SU-DHL-6 (cell line): ENCODE results near the gene GNAQ.

Experiments
- EZH2phosphoT487 ChIP-seq: fragments of 200-600 bp; sonication (generic), shearing (Covaris generic); conservative IDR thresholded peaks from 2 replicates; pipeline ENCODE4 v1.6.1; 2018; ENCODE audit warnings: mild to moderate bottlenecking, antibody characterized with exemption, low read length, moderate library complexity, mixed read lengths
- TF ChIP-seq, protein P1 (sequence below): fragments of 200-600 bp; sonication (generic); IDR thresholded peaks from one replicate; pipeline ENCODE4 v1.5.1; 2017; ENCODE audit warnings: antibody characterized with exemption, mild to moderate bottlenecking, low read length, moderate library complexity; ENCODE audit not compliant: insufficient read depth, poor library complexity, severe bottlenecking

GRCh38 chr9:77848404-77848803, 183.2 kb downstream of the GNAQ start:
- TF ChIP-seq, protein P1, sequence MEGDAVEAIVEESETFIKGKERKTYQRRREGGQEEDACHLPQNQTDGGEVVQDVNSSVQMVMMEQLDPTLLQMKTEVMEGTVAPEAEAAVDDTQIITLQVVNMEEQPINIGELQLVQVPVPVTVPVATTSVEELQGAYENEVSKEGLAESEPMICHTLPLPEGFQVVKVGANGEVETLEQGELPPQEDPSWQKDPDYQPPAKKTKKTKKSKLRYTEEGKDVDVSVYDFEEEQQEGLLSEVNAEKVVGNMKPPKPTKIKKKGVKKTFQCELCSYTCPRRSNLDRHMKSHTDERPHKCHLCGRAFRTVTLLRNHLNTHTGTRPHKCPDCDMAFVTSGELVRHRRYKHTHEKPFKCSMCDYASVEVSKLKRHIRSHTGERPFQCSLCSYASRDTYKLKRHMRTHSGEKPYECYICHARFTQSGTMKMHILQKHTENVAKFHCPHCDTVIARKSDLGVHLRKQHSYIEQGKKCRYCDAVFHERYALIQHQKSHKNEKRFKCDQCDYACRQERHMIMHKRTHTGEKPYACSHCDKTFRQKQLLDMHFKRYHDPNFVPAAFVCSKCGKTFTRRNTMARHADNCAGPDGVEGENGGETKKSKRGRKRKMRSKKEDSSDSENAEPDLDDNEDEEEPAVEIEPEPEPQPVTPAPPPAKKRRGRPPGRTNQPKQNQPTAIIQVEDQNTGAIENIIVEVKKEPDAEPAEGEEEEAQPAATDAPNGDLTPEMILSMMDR = no peak
- no peak for TF ChIP-seq EZH2phosphoT487
